NCI-H524 (cell line): ENCODE measurements around the gene PRAMEF12.
A peak's percentile ranks its signal among the peaks of the same experiment; 100 is the strongest.
"Not testable (repeated sequence)": the region's sequence is repeated elsewhere in the genome, so short reads cannot be mapped to it uniquely, and the experiment has no call there.

ENCODE experiments used
- DNase-seq, 2 experiments: peaks; one replicate each; lab custom pipeline; 2025; lab: John Stamatoyannopoulos, UW

The PRAMEF12 gene

DNA sequence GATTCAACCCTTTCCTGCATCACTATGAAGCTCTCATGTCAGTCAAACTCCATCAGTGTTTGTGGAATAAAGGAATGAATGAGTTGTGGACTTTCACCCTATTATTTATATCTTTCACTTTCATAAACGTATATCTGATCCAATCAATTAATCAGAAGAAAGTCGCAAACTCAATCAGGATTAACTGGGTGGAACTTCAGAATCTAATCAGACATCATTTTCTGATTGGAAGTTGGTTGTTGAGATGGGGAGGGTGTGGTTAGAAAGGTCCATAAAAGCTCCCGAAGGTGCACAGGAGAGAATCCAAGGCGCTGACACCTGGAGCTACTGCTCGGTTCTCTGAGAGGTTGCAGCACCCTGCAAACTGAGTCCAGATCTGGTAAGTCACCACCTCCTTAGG, at the start of gene PRAMEF12:
TSS of gene PRAMEF12 (plus strand) at position 301 of the 400 bp plus-strand sequence. CDS start 1,130 bp downstream, outside the sequence.
- no peak for DNase-seq

DNA sequence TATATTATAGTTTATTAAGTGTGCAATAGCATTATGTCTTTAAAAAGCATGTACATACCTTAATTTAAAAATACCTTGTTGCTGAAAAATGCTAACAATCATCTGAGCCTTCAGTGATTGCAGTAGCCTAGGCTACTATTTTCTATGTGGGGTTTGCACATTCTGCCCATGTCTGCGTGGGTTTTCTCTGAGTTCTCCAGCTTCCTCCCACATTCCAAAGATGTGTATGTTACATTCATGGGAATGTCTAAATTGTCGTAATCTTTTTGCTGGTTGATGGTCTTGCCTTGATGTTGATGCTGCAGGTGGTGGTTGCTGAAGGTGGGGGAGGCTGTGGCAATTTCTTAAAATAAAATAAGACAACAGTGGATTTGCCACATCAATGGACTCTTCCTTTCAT, 45.1 kb upstream of the PRAMEF12 start:
- no peak for DNase-seq

DNA sequence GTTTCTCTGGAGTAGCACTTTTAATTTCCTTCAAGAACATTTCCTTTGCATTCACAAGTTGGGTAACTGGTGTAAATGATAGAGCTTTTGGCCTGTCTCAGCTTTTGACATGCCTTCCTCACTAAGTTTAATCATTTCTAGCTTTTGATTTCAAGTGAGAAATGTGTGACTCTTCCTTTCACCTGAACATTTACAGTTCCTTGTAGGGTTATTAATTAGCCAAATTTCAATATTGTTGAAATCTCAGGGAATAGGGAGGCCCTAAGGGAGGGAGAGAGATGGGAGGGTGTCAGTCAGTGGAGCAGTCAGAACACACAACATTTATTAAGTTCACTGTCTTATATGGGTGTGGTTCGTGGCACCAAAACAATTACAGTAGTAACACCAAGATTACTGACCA, 43.4 kb upstream of the PRAMEF12 start:
- no peak for DNase-seq

DNA sequence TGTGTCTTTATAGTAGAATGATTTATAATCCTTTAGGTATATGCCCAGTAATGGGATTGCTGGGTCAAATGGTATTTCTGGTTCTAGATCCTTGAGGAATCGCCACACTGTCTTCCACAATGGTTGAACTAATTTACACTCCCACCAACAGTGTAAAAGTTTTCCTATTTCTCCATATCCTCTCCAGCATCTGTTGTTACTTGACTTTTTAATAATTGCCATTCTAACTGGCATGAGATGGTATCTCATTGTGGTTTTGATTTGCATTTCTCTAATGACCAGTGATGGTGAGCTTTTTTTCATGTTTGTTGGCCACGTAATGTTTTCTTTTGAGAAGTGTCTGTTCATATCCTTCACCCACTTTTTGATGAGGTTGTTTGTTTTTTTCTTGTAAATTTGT, 42.5 kb upstream of the PRAMEF12 start:
- not testable (repeated sequence) for DNase-seq

DNA sequence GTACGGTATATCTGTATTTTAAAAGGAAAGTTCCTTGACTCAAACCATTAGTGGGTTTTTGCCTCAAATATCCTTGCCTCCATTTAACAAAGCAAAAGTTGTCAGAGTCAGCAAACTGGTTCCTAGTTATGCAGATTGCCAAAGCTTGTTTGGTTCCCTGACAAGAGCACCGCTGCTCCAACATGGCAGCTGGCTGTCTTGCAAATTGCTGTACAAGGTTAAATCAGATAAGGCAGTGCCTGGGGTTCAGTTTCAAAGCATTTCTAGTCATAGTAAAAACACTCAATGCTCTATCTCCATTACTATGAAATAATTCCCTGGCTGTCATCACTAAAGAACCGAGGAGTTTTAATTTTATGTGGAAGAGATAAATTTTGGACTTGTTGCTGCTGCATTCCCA, 38.9 kb upstream of the PRAMEF12 start:
- DNase-seq, result no peak

DNA sequence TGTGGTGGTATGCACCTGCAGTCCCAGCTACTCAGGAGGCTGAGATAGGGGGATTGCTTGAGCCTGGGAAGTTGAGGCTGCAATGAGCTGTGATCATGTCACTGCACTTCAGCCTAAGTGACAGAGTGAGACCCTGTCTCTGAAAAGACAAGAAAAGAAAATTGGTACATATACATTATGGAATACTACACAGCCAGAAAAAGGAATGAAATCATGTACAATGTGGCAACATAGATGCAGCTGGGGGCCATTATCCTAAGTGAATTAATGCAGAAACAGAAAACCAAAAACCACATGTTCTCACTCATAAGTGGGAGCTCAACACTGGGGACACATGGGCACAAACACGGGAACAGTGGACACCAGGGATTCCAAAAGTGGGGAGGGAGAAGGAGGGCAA, 34.6 kb upstream of the PRAMEF12 start:
- DNase-seq, result no peak

DNA sequence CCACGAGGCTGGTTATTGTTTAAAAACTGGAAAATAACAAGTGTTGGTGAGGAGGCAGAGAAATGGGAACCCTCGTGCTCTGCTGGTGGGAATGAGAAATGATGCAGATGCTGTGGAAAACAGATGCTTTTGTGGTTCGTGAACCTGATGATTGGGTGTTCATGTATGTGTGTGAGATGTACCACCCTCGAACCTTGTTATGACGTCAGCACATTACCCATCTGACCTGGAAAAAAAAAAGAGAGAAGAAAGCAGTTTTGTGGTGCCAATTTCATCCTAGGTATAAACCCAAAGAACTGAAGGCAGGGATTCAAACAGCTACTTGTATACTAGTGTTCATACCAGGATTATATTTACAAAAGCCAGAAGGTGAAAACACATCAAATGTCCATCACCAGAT, 33.9 kb upstream of the PRAMEF12 start:
- DNase-seq, result no peak

DNA sequence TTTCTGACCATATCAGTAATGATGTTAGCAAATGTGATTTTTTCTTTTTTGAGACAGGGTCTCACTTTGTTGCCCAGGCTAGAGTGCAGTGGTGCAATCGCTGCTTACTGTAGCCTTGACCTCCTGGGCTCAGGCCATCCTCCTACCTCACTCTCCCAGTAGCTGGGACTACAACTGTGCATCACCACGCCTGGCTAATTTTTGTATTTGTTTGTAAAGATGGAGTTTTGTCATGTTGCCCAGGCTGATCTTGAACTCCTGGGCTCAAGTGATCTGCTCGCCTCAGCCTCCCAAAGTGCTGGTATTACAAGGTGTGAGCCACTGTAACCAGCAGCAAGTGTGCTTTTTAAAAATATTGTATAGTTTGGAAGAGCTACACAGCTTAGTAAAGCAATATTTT, 31.6 kb upstream of the PRAMEF12 start:
- no peak for DNase-seq

DNA sequence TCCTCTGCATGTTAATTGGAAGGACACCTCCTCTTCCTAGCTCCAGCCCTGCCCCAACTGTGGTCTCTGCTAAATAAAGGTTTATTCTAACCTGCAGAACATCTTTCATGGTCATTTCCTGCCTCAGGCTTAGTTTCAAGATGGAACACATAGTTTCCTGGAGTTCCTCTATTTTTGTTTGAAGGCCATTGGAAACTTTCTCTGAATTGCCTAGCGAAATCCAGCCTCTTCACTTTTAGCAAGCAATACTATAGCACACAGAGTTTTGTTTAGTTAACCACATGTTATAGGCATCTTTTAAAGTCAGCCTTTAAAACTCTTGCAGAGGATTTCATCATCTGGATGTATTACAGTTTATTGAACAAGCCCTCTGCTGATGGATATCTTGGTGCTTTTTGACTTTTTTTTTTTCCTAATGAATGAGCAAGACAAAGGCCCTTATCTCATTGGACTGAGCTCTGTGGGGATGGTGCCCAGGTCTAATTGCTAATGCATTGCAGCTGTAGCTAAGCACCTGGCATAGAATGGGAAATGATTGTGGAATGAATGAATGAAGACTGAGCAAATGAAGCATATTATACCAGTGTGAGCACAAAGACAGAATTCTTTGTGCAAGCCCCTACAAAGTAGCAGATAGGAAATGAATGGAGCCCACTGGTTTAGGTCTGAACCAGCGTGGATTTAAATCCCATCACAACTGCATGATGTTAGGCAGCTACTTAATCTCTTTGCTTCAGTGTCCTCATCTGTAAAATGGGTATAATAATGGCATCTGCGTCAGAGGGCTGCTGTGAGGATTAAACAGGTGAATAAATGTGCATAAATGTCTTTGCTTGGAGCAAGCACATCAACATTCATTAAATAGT, 28.2 kb upstream of the PRAMEF12 start:
- DNase-seq, result no peak

DNA sequence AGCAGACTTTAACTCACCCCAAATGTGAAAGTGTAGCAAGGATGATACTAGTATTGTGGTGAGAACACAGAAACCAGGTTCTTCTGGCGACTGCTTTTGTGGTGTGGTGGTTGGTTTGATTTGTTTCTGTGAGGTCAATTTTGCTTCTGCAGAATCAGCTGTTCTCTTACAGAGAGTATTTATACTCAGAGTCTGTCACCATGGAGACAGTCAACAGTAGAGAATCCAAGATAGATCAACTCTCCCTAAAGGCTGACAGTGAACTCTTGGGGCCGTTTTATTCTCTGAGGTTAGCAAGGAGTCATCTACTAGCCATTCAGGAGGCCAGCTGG, 27.6 kb upstream of the PRAMEF12 start, which contains the start of gene CFAP107:
TSS of gene CFAP107 (plus strand) at position 209 of the 332 bp plus-strand sequence. CDS start 231 bp downstream, outside the sequence.
- no peak for DNase-seq

DNA sequence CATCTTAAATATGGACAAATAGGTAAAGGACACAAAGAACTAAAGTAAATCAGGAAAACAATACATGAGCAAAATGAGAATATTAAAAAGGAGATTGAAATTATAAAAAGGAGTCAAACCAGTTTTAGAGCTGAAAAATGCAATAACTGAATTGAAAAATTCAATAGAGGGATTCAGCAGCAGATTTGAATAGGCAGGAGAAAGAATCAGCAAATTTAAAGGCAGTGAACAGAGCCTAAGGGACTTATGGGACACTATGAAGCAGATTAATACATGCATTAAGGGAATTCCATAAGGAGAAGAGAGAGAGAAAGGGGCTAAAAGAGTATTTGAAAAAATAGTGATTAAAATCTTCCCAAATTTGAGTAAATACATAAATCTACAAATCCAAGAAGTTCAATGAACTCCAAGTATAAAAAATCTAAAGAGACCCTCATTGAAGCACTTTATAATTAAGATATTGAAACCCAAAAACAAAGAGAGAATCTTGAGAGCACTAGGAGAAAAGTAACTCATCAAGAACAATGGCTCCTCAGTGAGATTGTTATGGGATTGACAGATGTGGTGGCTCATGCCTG, 24.7 kb upstream of the PRAMEF12 start:
- DNase-seq, result no peak

DNA sequence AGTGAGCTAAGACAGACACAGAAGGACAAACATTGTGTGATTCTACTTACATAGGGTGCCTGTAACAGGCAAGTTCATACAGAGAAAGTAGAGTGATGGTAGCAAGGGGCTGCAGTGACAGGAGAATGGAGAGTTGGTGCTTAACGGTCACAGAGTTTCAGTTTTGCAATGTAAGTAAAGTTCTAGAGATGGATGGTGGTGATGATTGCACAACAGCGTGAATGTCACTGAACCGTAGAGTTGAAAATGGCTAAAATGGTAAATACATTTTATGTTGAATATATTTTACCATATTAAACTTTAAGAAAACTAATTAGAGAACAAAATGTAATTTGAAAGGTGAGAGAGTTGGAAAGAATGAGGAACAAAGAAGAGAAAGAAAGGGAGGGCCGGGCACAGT, 18.8 kb upstream of the PRAMEF12 start:
- no peak for DNase-seq

DNA sequence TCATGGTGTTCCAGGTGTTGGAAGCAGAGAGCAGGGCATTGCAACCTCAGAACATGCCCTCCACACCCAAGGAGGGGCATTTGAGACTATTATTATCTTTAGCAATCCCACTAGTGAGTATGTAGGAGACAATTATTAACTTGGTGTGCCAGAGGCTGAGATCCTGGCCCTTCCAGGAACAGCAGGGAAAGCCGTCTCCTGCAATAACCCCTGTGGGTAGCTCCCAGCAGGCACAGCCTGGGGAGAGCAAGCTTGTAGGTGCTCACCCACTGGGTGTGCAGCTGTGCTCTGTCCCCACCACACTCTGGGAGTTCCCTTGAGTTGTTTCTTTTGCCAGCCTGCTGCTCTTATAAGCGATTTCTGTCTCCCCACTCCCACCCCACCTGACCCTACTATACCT, 17.3 kb upstream of the PRAMEF12 start:
- no peak for DNase-seq

DNA sequence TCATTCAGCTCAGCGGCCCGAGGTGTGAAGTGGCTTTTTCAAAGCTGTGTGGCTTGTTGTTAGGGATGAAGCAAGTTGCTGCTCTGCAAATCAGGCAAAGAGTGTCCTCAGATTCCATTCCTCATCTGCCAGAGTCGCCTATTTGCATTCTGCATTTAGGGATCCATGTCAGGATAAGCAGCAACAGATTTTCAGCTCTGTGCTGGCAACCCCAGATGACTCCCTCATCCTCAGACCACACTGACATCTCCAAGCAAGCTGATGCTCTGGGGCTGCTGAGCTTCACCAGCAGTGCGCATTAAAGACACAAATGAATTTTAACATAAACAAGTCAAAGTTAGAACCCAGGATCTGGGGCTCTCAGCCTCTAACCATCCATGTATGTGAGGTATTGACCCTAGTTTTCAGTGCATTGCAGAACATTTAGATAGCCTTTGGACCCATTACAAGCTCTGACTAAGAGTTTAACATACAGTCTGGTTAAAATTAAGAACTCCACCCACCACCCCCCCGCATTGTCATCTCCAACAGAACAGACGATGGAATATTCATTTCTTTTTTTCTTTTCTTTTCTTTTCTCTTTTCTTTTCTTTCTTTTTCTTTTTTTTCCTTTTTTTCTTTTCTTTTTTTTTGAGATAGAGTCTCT, 16.6 kb upstream of the PRAMEF12 start:
- no peak for DNase-seq

DNA sequence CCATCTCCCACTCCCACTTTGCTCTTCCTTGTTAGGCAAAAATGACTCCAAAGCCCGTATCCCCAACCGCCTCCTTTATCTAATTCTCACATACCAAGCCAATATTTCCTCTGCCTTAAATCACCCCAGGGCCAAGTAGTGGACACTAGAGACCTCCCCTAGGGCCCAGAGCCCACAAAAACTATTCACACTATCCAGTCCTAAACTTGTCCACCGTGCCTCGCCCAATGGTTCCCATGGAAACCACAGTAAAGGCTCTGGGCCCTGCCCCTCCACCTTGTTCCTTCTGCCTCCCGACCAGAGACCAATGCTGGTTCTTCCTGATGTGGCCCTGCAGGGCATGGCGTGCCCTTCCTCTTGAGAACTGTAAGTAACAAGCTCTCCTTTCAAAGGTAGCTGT, 15.7 kb upstream of the PRAMEF12 start:
- no peak for DNase-seq

DNA sequence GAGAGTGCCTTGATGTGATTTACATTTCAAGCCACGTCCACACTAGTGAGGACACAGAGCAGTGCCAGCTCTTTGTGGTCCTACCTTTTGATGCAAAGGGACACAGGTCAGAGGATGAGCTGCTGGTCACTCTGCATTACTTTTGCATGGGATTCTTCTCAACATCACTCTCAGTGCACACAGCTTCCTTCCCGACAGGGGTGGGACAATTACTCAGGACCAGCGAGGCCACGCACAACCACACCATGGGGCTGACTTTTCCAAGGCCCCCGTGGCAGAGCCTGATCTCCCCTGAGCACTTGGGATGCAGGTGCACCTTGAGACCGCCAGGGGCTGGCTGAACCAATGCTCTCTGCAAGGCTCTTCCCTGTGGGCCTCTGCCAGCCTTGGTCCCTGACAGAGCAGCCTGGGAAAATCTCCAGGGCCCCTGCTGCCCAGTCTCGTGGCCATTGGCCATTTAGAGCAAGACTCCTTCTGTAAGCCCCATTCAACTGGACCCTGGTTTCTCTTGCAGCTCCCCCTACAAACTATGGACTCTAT, 13.2 kb upstream of the PRAMEF12 start:
- peak in 1 of 2 experiments; percentile 1 for DNase-seq

DNA sequence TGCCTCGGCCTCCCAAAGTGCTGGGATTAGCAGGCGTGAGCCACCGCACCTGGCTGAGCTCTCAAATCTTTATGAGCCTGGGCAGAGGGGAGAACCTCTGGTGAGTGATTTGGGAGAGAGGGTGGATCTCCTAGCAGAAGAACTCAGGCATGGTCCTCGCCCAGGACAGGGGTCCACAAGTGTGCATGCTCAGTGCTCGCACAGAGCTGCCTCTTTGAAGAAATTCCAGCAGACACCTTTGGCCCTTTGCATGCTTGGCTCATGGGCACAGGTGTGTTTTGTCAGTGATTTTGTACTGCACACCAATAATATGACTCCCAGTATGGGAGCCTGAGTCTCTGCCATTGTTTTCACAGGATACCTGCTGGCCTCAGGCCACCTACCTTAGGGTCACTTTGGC, 11.8 kb upstream of the PRAMEF12 start:
- no peak for DNase-seq

DNA sequence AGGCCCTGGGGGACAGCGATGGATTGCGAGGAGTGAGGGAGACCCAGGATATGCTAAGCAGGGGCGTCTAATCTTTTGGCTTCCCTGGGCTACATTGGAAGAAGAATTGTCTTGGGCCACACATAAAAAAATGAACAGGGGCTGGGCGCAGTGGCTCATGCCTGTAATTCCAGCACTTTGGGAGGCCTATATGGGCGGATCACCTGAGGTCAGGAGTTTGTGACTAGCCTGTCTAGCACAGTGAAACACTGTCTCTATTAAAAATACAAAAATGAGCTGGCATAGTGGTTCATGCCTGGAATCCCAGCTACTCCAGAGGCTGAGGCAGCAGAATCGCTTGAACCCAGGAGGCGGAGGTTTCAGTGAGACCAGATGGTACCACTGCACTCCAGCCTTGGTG, 10.8 kb upstream of the PRAMEF12 start:
- no peak for DNase-seq

DNA sequence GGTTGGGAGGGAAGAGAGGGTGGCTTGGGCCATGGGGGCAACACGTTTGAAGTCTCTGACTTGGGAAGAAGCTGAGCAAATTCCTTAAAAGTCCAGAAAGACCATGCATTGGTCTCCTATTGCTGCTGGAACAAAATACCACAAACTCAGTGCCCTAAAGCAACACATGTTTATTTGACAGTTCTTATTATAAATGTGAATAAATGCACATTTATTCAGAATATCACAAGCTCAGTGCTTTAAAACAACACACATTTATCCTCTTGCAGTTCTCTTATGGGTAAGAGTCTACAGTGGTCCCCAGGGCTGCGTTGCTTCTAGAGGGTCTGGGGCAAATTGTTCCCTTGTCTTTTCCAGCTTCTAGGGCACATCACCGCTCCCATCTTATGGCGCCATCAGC, 10.1 kb upstream of the PRAMEF12 start:
- DNase-seq, result no peak

DNA sequence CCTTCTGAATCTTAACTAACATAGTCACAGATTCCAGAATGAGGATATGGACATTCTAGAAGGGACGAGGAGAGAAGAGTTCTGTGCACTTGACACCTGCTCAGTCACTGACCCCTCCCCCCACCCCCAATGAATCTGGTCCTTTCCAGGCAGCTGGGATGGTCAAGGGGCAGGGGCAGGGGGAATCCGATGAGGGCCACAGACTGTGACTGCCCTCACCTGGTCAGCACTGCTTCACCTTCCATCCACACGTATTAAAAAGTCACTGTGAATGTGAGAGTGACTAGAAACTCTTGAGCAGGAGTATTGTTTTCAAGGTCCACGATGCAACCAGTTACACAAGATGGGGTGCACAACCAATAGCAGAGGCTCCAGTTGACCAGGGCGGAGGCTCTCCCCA, 9.5 kb upstream of the PRAMEF12 start:
- no peak for DNase-seq

DNA sequence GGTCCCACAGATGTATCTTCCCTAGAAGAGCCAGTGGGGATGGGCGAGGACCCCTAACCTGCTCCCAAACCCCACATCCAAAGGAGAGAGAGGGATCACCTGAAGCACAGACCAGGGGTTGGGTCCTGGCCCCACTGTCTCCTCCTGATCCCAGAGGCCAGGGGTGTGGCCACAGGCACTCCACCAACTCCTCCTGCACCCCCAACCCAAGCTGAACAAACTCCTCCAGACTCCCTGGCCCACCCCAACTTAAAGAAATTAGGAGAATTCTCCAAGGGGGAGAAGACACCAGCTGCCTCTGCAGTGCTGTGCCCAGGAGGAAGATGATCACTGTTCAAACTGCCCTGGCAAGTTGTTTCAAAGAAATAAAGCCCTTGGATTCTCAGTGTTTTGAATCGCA, 4.5 kb upstream of the PRAMEF12 start:
- DNase-seq, result no peak

DNA sequence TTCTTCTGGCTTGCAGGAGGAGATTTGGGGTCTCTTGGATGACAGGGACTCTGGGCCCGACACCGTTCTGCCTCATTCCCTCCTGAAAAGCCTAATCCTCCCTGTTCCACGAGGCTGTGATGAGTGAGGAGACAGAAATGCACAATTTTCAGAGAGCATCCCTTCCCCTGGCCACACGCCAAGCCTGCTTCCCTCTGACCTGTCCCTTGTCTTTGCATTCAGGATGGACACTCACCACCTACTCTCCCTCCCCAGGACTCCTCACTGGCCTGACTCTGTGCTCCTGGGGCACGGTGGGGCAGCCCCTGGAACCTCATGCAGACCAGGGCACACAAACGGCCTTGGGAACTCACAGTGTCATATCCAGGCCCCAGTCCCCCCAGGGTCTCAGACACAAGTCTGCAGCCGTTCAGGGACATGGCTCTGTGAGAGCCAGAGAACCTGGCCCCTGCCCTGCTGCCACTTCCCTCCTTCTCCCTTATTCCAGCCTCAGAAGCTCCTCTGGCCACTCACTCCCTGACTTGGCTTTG, 3.5 kb upstream of the PRAMEF12 start:
- no peak for DNase-seq

DNA sequence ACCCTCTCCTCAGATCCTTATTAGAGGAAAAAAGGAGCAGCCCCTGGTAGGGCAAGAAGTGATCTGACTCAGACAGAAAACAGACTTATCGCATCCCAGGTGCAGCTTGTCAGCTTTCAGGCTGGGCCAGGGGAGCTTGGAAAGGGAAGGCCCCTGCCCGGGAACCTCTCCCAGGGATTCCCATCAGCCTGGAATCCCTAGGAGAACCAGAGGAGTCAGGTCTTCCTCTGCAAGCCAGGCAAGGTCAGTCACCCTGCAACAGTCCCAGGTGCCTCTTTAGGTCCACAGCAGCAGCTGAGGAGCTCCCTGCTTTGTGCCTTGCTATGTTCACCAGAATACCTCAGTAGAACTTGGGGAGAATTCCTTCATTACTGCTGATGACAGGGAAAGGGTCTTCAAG, 2.9 kb upstream of the PRAMEF12 start:
- DNase-seq, result no peak
